GM12878 (cell line): ENCODE data around the gene TBX10.
"Not testable (repeated sequence)": the region's sequence is repeated elsewhere in the genome, so short reads cannot be mapped to it uniquely, and the experiment has no call there.

ENCODE experiments used
- BACH1 ChIP-seq: fragments of 450-650 bp; IDR thresholded peaks from 2 replicates; pipeline ENCODE4 v1.6.1; 2017; ENCODE audit warnings: mild to moderate bottlenecking, borderline replicate concordance
- EED ChIP-seq: sonication (generic); IDR thresholded peaks from 2 replicates; pipeline ENCODE4 v1.6.1; 2016; ENCODE audit warnings: antibody characterized with exemption, low read depth
- ELK1 ChIP-seq: IDR thresholded peaks from 2 replicates; pipeline ENCODE4 v1.6.1; 2012; ENCODE audit warnings: low read depth, low read length, improper control_type of control experiment
- EP300 ChIP-seq, 2 experiments: fragments of 150-350 bp in 1 of 2; IDR thresholded peaks; 2 replicates each; pipeline ENCODE4 v1.6.1; 2011 to 2012; ENCODE audit warnings: low read depth in 2 of 2, low read length in 2 of 2, borderline replicate concordance in 1 of 2, improper control_type of control experiment in 1 of 2, inconsistent platforms in 1 of 2; ENCODE audit not compliant: control insufficient read depth in 1 of 2
- MLLT1 ChIP-seq: fragments of 450-650 bp; IDR thresholded peaks from 2 replicates; pipeline ENCODE4 v1.6.1; 2016; ENCODE audit warnings: mild to moderate bottlenecking
- POLR2A ChIP-seq: IDR thresholded peaks from 2 replicates; pipeline ENCODE4 v1.6.1; 2011; ENCODE audit warnings: low read depth, mild to moderate bottlenecking, low read length
- TBL1XR1 ChIP-seq: IDR thresholded peaks from 2 replicates; pipeline ENCODE4 v1.6.1; 2012; ENCODE audit warnings: low read depth, low read length, improper control_type of control experiment
- YY1 ChIP-seq: IDR thresholded peaks from 2 replicates; pipeline ENCODE4 v1.6.1; 2011; ENCODE audit warnings: low read depth, mild to moderate bottlenecking, low read length
- TF ChIP-seq, protein P1 (sequence below), 3 experiments: IDR thresholded peaks in 2 of 3; conservative IDR thresholded peaks in 1 of 3; 2 replicates each; pipeline ENCODE4 v1.5.1; 2011; ENCODE audit warnings: low read depth in 3 of 3, low read length in 3 of 3, mild to moderate bottlenecking in 3 of 3, control low read depth in 2 of 3, moderate library complexity in 2 of 3, inconsistent platforms in 1 of 3, mixed read lengths in 1 of 3; ENCODE audit not compliant: control insufficient read depth in 2 of 3, insufficient read depth in 1 of 3; ENCODE audit errors: extremely low read depth in 1 of 3
- TF ChIP-seq, protein P2 (sequence below): IDR thresholded peaks from 2 replicates; pipeline ENCODE4 v1.6.1; 2012; ENCODE audit warnings: low read depth, low read length, improper control_type of control experiment
- TF ChIP-seq, protein P3 (sequence below): IDR thresholded peaks from 2 replicates; pipeline ENCODE4 v1.6.1; 2012; ENCODE audit warnings: low read length, inconsistent platforms
- TF ChIP-seq, protein P4 (sequence below): fragments of 450-650 bp; IDR thresholded peaks from 2 replicates; pipeline ENCODE4 v1.6.1; 2017; ENCODE audit warnings: mild to moderate bottlenecking, low read depth, inconsistent platforms; ENCODE audit not compliant: poor library complexity, severe bottlenecking

- TF ChIP-seq TBL1XR1; ELK1; EED; MLLT1; YY1; BACH1; POLR2A; EP300 (IDR thresholded peaks at IDR 0.05; ENCODE audit: borderline replicate concordance in 1 of 2, control insufficient read depth in 1 of 2, low read depth in 2 of 2, low read length in 2 of 2): not testable (repeated sequence)
- TF ChIP-seq, protein P1, sequence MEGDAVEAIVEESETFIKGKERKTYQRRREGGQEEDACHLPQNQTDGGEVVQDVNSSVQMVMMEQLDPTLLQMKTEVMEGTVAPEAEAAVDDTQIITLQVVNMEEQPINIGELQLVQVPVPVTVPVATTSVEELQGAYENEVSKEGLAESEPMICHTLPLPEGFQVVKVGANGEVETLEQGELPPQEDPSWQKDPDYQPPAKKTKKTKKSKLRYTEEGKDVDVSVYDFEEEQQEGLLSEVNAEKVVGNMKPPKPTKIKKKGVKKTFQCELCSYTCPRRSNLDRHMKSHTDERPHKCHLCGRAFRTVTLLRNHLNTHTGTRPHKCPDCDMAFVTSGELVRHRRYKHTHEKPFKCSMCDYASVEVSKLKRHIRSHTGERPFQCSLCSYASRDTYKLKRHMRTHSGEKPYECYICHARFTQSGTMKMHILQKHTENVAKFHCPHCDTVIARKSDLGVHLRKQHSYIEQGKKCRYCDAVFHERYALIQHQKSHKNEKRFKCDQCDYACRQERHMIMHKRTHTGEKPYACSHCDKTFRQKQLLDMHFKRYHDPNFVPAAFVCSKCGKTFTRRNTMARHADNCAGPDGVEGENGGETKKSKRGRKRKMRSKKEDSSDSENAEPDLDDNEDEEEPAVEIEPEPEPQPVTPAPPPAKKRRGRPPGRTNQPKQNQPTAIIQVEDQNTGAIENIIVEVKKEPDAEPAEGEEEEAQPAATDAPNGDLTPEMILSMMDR (IDR thresholded peaks at IDR 0.05 in 2 of 3, conservative IDR thresholded peaks at IDR 0.05 in 1 of 3; ENCODE audit: control insufficient read depth in 2 of 3, extremely low read depth in 1 of 3, insufficient read depth in 1 of 3, low read depth in 3 of 3, low read length in 3 of 3): not testable (repeated sequence)
- TF ChIP-seq, protein P2, sequence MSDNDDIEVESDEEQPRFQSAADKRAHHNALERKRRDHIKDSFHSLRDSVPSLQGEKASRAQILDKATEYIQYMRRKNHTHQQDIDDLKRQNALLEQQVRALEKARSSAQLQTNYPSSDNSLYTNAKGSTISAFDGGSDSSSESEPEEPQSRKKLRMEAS: not testable (repeated sequence)
- TF ChIP-seq, protein P3, sequence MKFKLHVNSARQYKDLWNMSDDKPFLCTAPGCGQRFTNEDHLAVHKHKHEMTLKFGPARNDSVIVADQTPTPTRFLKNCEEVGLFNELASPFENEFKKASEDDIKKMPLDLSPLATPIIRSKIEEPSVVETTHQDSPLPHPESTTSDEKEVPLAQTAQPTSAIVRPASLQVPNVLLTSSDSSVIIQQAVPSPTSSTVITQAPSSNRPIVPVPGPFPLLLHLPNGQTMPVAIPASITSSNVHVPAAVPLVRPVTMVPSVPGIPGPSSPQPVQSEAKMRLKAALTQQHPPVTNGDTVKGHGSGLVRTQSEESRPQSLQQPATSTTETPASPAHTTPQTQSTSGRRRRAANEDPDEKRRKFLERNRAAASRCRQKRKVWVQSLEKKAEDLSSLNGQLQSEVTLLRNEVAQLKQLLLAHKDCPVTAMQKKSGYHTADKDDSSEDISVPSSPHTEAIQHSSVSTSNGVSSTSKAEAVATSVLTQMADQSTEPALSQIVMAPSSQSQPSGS: not testable (repeated sequence)
- TF ChIP-seq, protein P4, sequence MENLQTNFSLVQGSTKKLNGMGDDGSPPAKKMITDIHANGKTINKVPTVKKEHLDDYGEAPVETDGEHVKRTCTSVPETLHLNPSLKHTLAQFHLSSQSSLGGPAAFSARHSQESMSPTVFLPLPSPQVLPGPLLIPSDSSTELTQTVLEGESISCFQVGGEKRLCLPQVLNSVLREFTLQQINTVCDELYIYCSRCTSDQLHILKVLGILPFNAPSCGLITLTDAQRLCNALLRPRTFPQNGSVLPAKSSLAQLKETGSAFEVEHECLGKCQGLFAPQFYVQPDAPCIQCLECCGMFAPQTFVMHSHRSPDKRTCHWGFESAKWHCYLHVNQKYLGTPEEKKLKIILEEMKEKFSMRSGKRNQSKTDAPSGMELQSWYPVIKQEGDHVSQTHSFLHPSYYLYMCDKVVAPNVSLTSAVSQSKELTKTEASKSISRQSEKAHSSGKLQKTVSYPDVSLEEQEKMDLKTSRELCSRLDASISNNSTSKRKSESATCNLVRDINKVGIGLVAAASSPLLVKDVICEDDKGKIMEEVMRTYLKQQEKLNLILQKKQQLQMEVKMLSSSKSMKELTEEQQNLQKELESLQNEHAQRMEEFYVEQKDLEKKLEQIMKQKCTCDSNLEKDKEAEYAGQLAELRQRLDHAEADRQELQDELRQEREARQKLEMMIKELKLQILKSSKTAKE: not testable (repeated sequence)
These were observed 20.1 kb upstream of the TBX10 start for GRCh38 chr11:67659651-67660165.
